PC-3 (cell line): ENCODE data around the gene PROP1. TPM values are rescaled to one million over a fixed set of nuclear protein-coding genes. Genes with fewer than 3 reads are reported as not detected.

Experiments used
- ATAC-seq: fragments of 200-7000 bp; cut with Tn5 transposase; 2 replicates; pipeline ENCODE4 v1.9.1; 2020; ENCODE audit warnings: mild to moderate bottlenecking, moderate library complexity
- BruUV-seq: library from RNA; stranded (reverse); fragments of 400-500 nt; replicated peaks from 2 replicates; lab custom pipeline; 2021; lab: Mats Ljungman, UMichigan
- CTCF ChIA-PET: fragments of 300-600 bp; sonication (Branson Sonifier 250); formaldehyde crosslinking; loops from one replicate; lab custom pipeline; 2022; ENCODE audit warnings: antibody characterized with exemption; lab: Charles Lee
- POLR2A ChIA-PET: fragments of 300-600 bp; sonication (Branson Sonifier 250); formaldehyde crosslinking; loops from one replicate; lab custom pipeline; 2022; ENCODE audit warnings: antibody characterized with exemption; ENCODE audit not compliant: unreplicated experiment; lab: Charles Lee
- DNase-seq: peaks from one replicate; pipeline ENCODE4 v3.0.0-alpha.2; 2015
- H2AFZ ChIP-seq: fragments of 300-600 bp; sonication (generic); 2 replicates; pipeline ENCODE4 v1.6.0; 2016; ENCODE audit warnings: antibody characterized with exemption, low read length
- H3F3A ChIP-seq: fragments of 300-600 bp; sonication (generic); one replicate; pipeline ENCODE4 v1.6.0; 2017; ENCODE audit warnings: antibody characterized with exemption, low read length, control low read depth, mild to moderate bottlenecking; ENCODE audit not compliant: unreplicated experiment
- H3K27ac ChIP-seq: fragments of 300-600 bp; sonication (generic); 2 replicates; pipeline ENCODE4 v1.5.1; 2016; ENCODE audit warnings: mild to moderate bottlenecking, low read length
- H3K27me3 ChIP-seq: fragments of 300-600 bp; sonication (generic); 2 replicates; pipeline ENCODE4 v1.6.1; 2016; ENCODE audit warnings: low read length, mixed read lengths
- H3K36me3 ChIP-seq: fragments of 300-600 bp; sonication (generic); 2 replicates; pipeline ENCODE4 v1.6.1; 2016; ENCODE audit warnings: low read depth, mixed run types, low read length, mixed read lengths
- H3K4me1 ChIP-seq: fragments of 300-600 bp; sonication (generic); 2 replicates; pipeline ENCODE4 v1.5.1; 2016; ENCODE audit warnings: low read length; ENCODE audit not compliant: insufficient read depth
- H3K4me2 ChIP-seq: fragments of 300-600 bp; sonication (generic); 2 replicates; pipeline ENCODE4 v1.6.0; 2016; ENCODE audit warnings: low read length
- H3K4me3 ChIP-seq: fragments of 300-600 bp; sonication (generic); 2 replicates; pipeline ENCODE4 v1.5.1; 2016; ENCODE audit warnings: mild to moderate bottlenecking, low read length, mixed read lengths
- H3K79me2 ChIP-seq: fragments of 300-600 bp; sonication (generic); 2 replicates; pipeline ENCODE4 v1.6.1; 2017; ENCODE audit warnings: low read length, mixed read lengths
- H3K9ac ChIP-seq: fragments of 300-600 bp; sonication (generic); 2 replicates; pipeline ENCODE4 v1.6.0; 2016; ENCODE audit warnings: mild to moderate bottlenecking, low read length
- H3K9me2 ChIP-seq: fragments of 300-600 bp; sonication (generic); replicated peaks from 2 replicates; pipeline ENCODE4 v1.6.1; 2016; ENCODE audit warnings: mixed run types, low read length, mixed read lengths
- H3K9me3 ChIP-seq: fragments of 300-600 bp; sonication (generic); 2 replicates; pipeline ENCODE4 v1.6.1; 2016; ENCODE audit warnings: low read length, mixed read lengths
- H4K20me1 ChIP-seq: fragments of 300-600 bp; sonication (generic); 2 replicates; pipeline ENCODE4 v1.6.1; 2016; ENCODE audit warnings: low read length, mixed read lengths
- EZH2 ChIP-seq: fragments of 300-600 bp; sonication (generic); IDR thresholded peaks from one replicate; pipeline ENCODE4 v1.6.1; 2017; ENCODE audit warnings: antibody characterized with exemption, mild to moderate bottlenecking, low read length; ENCODE audit not compliant: unreplicated experiment
- EZH2phosphoT487 ChIP-seq: fragments of 300-600 bp; sonication (generic); IDR thresholded peaks from 2 replicates; pipeline ENCODE4 v1.6.1; 2018; ENCODE audit warnings: mild to moderate bottlenecking, antibody characterized with exemption, low read length, borderline replicate concordance
- intact Hi-C: fragments of 100-400 bp; cut with micrococcal nuclease; formaldehyde crosslinking; loops from 2 replicates; pipeline ENCODE4 v1.9.0; 2023
- total RNA-seq: library from RNA; depleted of rRNA; stranded (reverse); fragments of >200 nt; gene quantifications from 2 replicates; pipeline ENCODE4 v1.2.3, GENCODE V29; 2014
- TF ChIP-seq, protein P1 (sequence below): fragments of 300-600 bp; sonication (generic); conservative IDR thresholded peaks from 2 replicates; pipeline ENCODE4 v1.5.1; 2017; ENCODE audit warnings: antibody characterized with exemption, low read depth, mild to moderate bottlenecking, low read length

The PROP1 gene
- total RNA-seq, 1 experiment from 2014 or later, result not detected

DNA sequence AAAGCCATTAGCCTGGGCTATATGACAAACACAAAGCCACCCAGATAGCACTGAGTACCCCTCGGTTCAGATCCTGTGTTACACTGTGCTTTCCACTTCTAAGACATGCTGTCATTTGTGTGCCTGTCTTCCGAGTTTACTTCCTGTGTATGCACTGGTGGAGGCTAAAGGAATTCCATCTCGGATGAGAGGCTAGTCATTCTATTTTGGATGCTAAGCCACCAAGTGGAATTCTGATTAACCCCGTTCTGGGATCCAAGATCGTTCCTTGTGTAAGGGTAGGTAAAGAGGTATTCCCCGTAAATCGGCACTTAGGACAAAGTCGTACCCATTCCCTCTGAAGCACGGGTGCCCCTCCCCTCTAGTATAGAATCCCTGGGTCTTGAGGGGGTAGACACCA is 8.7 kb downstream of the PROP1 start:
- no peak overlapping the region for H3K9ac ChIP-seq
- no peaks in the 10 kb centered on the region for H3K36me3 ChIP-seq
- H3K4me2 ChIP-seq, result no peak overlapping the region
- POLR2A ChIA-PET, result interaction anchor here (0.6 kb wide), 1 partner anchor 217 kb away, joined by 6 read pairs; the partner anchor contains the start of gene HNRNPAB
- TF ChIP-seq, protein P1, sequence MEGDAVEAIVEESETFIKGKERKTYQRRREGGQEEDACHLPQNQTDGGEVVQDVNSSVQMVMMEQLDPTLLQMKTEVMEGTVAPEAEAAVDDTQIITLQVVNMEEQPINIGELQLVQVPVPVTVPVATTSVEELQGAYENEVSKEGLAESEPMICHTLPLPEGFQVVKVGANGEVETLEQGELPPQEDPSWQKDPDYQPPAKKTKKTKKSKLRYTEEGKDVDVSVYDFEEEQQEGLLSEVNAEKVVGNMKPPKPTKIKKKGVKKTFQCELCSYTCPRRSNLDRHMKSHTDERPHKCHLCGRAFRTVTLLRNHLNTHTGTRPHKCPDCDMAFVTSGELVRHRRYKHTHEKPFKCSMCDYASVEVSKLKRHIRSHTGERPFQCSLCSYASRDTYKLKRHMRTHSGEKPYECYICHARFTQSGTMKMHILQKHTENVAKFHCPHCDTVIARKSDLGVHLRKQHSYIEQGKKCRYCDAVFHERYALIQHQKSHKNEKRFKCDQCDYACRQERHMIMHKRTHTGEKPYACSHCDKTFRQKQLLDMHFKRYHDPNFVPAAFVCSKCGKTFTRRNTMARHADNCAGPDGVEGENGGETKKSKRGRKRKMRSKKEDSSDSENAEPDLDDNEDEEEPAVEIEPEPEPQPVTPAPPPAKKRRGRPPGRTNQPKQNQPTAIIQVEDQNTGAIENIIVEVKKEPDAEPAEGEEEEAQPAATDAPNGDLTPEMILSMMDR, result no peak
- TF ChIP-seq EZH2phosphoT487 (no peak), EZH2 (no peak)
- no peak overlapping the region for H3K4me3 ChIP-seq
- BruUV-seq, result no TSS peak
- H3F3A ChIP-seq, result no peaks in the 10 kb centered on the region
- no peaks in the 10 kb centered on the region for H3K79me2 ChIP-seq
- intact Hi-C loops, result no loop called here
- H3K27ac ChIP-seq, result no peak overlapping the region
- CTCF ChIA-PET, result no interaction called here
- DNase-seq (no peak), ATAC-seq (no peak)
- no peaks in the 10 kb centered on the region for H4K20me1 ChIP-seq
- H3K27me3 ChIP-seq, result no peaks in the 10 kb centered on the region
- H3K4me1 ChIP-seq, result no peaks in the 10 kb centered on the region
- H2AFZ ChIP-seq, result no peak overlapping the region
- no peaks in the 10 kb centered on the region for H3K9me2 ChIP-seq
- no peaks in the 10 kb centered on the region for H3K9me3 ChIP-seq

DNA sequence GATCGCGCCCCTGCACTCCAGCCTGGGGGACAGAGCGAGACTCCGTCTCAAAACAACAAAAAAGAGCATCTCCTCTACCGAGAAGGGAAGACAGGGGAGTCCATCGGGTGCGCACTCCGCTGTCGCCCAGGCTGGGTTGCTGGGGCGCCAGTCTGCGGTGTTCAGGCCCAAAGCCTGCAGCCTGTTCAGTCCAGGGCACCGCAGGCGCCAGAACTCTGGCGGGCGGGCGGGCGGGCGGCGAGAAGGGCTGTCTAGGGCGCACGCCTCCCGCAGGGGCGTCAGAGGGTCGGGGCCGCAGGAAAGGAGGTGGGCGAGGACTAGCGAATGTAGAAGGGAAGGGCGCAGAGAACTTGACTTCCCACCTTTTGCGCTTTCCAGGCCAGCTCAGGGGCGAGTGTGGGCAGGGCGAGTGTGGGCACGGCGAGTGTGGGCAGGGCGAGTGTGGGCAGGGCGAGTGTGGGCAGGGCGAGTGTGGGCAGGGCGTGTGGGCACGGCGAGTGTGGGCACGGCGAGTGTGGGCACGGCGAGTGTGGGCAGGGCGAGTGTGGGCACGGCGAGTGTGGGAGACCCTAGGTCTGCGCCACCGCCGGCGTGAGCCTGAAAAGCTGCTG is 10.5 kb downstream of the PROP1 start:
- Histone ChIP-seq H3F3A (no peaks in the 10 kb centered on the region), H3K9me2 (no peaks in the 10 kb centered on the region), H3K9me3 (no peaks in the 10 kb centered on the region), H3K79me2 (no peaks in the 10 kb centered on the region), H3K27me3 (no peaks in the 10 kb centered on the region), H3K9ac (no peak overlapping the region), H3K4me2 (no peak overlapping the region), H2AFZ (no peak overlapping the region), H3K36me3 (no peaks in the 10 kb centered on the region), H3K4me1 (no peaks in the 10 kb centered on the region), H4K20me1 (no peaks in the 10 kb centered on the region), H3K4me3 (no peak overlapping the region), H3K27ac (no peak overlapping the region)
- ATAC-seq, result no peak
- DNase-seq, result no peak
- no peak for TF ChIP-seq EZH2
- TF ChIP-seq, protein P1, result no peak
- no peak for TF ChIP-seq EZH2phosphoT487
- no TSS peak for BruUV-seq
- intact Hi-C loops, result no loop called here
- ChIA-PET POLR2A (no interaction called here), CTCF (no interaction called here)

DNA sequence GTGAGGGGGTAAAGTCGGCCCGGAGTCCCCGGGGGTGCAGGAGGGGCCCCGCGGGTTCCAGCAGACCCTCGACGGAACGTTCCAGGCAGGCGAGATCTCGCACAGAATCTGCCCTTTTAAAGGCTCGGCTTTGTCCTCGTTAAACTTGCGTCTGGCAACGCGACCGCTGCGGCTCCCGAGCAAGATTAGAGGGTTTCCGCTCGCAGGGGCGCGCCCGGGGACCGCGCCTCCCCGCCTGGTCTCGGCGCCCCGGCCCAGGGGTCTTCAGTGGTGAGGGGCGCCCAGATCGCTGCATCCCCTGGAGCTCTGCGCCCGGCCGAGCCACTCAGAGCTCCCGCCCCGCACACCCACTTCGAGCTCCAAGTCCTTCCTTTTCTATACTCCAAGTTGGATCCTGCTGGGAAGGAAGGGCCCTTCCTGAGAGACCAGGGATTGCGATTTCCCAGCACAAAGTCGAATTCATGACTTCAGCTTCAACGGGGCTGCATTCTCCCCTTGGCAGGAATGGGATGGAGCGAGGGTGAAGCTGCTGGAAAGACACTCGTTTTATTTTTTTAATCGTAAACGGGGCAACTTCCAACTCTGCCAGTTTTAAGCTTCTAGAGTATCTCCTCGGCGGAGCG is 11.3 kb downstream of the PROP1 start:
- H3K4me2 ChIP-seq, result no peak overlapping the region

More for the DNA sequence above, 11.3 kb downstream of the PROP1 start:
- no peak overlapping the region for H3K27ac ChIP-seq
- POLR2A ChIA-PET, result no interaction called here
- H2AFZ ChIP-seq, result no peak overlapping the region
- CTCF ChIA-PET, result no interaction called here
- H3K9ac ChIP-seq, result no peak overlapping the region
- H3K4me3 ChIP-seq, result no peak overlapping the region
- no peaks in the 10 kb centered on the region for H3K9me3 ChIP-seq
- TF ChIP-seq EZH2phosphoT487, result no peak
- TF ChIP-seq, protein P1, result no peak
- TF ChIP-seq EZH2, result no peak
- H3K79me2 ChIP-seq, result no peaks in the 10 kb centered on the region
- ATAC-seq, result no peak
- H3K36me3 ChIP-seq, result no peaks in the 10 kb centered on the region
- H3K4me1 ChIP-seq, result no peaks in the 10 kb centered on the region
- H3K27me3 ChIP-seq, result no peaks in the 10 kb centered on the region
- no peaks in the 10 kb centered on the region for H3F3A ChIP-seq
- no peaks in the 10 kb centered on the region for H4K20me1 ChIP-seq
- DNase-seq, result no peak
- intact Hi-C loops, result no loop called here
- no peaks in the 10 kb centered on the region for H3K9me2 ChIP-seq
- no TSS peak for BruUV-seq
